ENCODE results near the gene NHSL2. TPM values are rescaled to one million over a fixed set of nuclear protein-coding genes. Genes with fewer than 3 reads are reported as not detected.
"Not testable (repeated sequence)": the region's sequence is repeated elsewhere in the genome, so short reads cannot be mapped to it uniquely, and the experiment has no call there.

NHSL2 gene
- total RNA-seq, 1 donor from 2014 or later: 4.7 TPM

GRCh38 chrX:71964184-71964583 is 53.5 kb downstream of the NHSL2 start:
- not testable (repeated sequence) for H3K36me3 ChIP-seq (ENCODE audit: control insufficient read depth in 3 of 3, insufficient read depth in 3 of 3, low read length in 3 of 3); H3K27ac ChIP-seq (ENCODE audit: low read depth, low read length); H3K27me3 ChIP-seq (ENCODE audit: control insufficient read depth in 3 of 3, insufficient read depth in 3 of 3, low read length in 3 of 3); H3K4me3 ChIP-seq (ENCODE audit: low read length in 3 of 3); H3K9ac ChIP-seq (ENCODE audit: low read depth in 1 of 3, low read length in 3 of 3); H3K9me3 ChIP-seq (ENCODE audit: control insufficient read depth in 3 of 3, low read length in 3 of 3); H3K4me1 ChIP-seq (ENCODE audit: control insufficient read depth in 3 of 3, insufficient read depth in 3 of 3, low read length in 3 of 3)

- peaks cover 2 to 10% (median 9%) of the 10 kb centered on the region in 3 donors for H3K4me1 ChIP-seq (ENCODE audit: control insufficient read depth in 3 of 3, insufficient read depth in 3 of 3, low read length in 3 of 3)
- H3K27me3 ChIP-seq (ENCODE audit: control insufficient read depth in 3 of 3, insufficient read depth in 3 of 3, low read length in 3 of 3): peaks cover 0 to 11% (median 0%) of the 10 kb centered on the region in 3 donors
- H3K4me3 ChIP-seq (ENCODE audit: low read length in 3 of 3): no peak overlapping the region
- H3K9ac ChIP-seq (ENCODE audit: low read depth in 1 of 3, low read length in 3 of 3): no peak overlapping the region
- no peak overlapping the region for H3K27ac ChIP-seq (ENCODE audit: low read depth, low read length)
- no peaks in the 10 kb centered on the region for H3K36me3 ChIP-seq (ENCODE audit: control insufficient read depth in 3 of 3, insufficient read depth in 3 of 3, low read length in 3 of 3)
- no peaks in the 10 kb centered on the region for H3K9me3 ChIP-seq (ENCODE audit: control insufficient read depth in 3 of 3, low read length in 3 of 3)
Measured at GRCh38 chrX:71974916-71975315, 64.3 kb downstream of the NHSL2 start.

- Histone ChIP-seq H3K4me3 (ENCODE audit: low read length in 3 of 3) (no peak overlapping the region), H3K4me1 (ENCODE audit: control insufficient read depth in 3 of 3, insufficient read depth in 3 of 3, low read length in 3 of 3) (peaks cover 2 to 10% (median 9%) of the 10 kb centered on the region in 3 donors), H3K27ac (ENCODE audit: low read depth, low read length) (peak overlapping the region; percentile 54), H3K36me3 (ENCODE audit: control insufficient read depth in 3 of 3, insufficient read depth in 3 of 3, low read length in 3 of 3) (no peaks in the 10 kb centered on the region), H3K9me3 (ENCODE audit: control insufficient read depth in 3 of 3, low read length in 3 of 3) (peaks cover 0 to 3% (median 0%) of the 10 kb centered on the region in 3 donors), H3K27me3 (ENCODE audit: control insufficient read depth in 3 of 3, insufficient read depth in 3 of 3, low read length in 3 of 3) (peaks cover 0 to 12% (median 0%) of the 10 kb centered on the region in 3 donors), H3K9ac (ENCODE audit: low read depth in 1 of 3, low read length in 3 of 3) (no peak overlapping the region)
Measured at GRCh38 chrX:71976753-71977152, 66.1 kb downstream of the NHSL2 start.

DNA sequence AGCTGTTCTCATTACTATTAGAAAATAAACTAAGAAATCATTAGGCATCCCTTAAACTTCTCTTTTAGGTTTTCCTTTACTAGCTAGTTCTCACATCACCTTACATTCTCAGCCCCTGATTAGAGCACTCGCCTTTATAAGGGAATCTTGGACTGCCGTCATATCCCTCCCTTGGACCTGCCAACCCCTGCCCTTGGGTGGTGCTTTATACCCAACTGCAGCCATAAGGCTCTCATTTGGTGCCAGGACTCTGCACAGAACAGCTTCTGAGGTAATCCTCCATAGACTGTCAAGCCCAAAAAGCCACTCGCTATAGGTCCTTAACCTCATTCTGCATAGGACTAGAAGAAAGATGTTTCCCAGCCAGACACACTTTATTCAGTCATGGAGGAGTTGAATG is 67.5 kb downstream of the NHSL2 start:
- Histone ChIP-seq H3K4me3 (ENCODE audit: low read length in 3 of 3) (no peak overlapping the region), H3K27me3 (ENCODE audit: control insufficient read depth in 3 of 3, insufficient read depth in 3 of 3, low read length in 3 of 3) (peaks cover 0 to 13% (median 0%) of the 10 kb centered on the region in 3 donors), H3K9ac (ENCODE audit: low read depth in 1 of 3, low read length in 3 of 3) (no peak overlapping the region), H3K27ac (ENCODE audit: low read depth, low read length) (no peak overlapping the region), H3K9me3 (ENCODE audit: control insufficient read depth in 3 of 3, low read length in 3 of 3) (peaks cover 0 to 3% (median 0%) of the 10 kb centered on the region in 3 donors), H3K36me3 (ENCODE audit: control insufficient read depth in 3 of 3, insufficient read depth in 3 of 3, low read length in 3 of 3) (no peaks in the 10 kb centered on the region), H3K4me1 (ENCODE audit: control insufficient read depth in 3 of 3, insufficient read depth in 3 of 3, low read length in 3 of 3) (peaks cover 2 to 10% (median 9%) of the 10 kb centered on the region in 3 donors)

- no peak overlapping the region for H3K4me3 ChIP-seq (ENCODE audit: low read length in 3 of 3)
- H3K9ac ChIP-seq (ENCODE audit: low read depth in 1 of 3, low read length in 3 of 3): no peak overlapping the region
- no peaks in the 10 kb centered on the region for H3K27me3 ChIP-seq (ENCODE audit: control insufficient read depth in 3 of 3, insufficient read depth in 3 of 3, low read length in 3 of 3)
- no peak overlapping the region for H3K27ac ChIP-seq (ENCODE audit: low read depth, low read length)
- H3K36me3 ChIP-seq (ENCODE audit: control insufficient read depth in 3 of 3, insufficient read depth in 3 of 3, low read length in 3 of 3): no peaks in the 10 kb centered on the region
- H3K4me1 ChIP-seq (ENCODE audit: control insufficient read depth in 3 of 3, insufficient read depth in 3 of 3, low read length in 3 of 3): peaks cover 9 to 22% (median 17%) of the 10 kb centered on the region in 3 donors
- no peaks in the 10 kb centered on the region for H3K9me3 ChIP-seq (ENCODE audit: control insufficient read depth in 3 of 3, low read length in 3 of 3)
Measured at GRCh38 chrX:71989768-71990426, 79.3 kb downstream of the NHSL2 start.

- Histone ChIP-seq H3K9ac (ENCODE audit: low read depth in 1 of 3, low read length in 3 of 3) (no peak overlapping the region), H3K36me3 (ENCODE audit: control insufficient read depth in 3 of 3, insufficient read depth in 3 of 3, low read length in 3 of 3) (no peaks in the 10 kb centered on the region), H3K27me3 (ENCODE audit: control insufficient read depth in 3 of 3, insufficient read depth in 3 of 3, low read length in 3 of 3) (no peaks in the 10 kb centered on the region), H3K27ac (ENCODE audit: low read depth, low read length) (no peak overlapping the region), H3K4me3 (ENCODE audit: low read length in 3 of 3) (no peak overlapping the region), H3K4me1 (ENCODE audit: control insufficient read depth in 3 of 3, insufficient read depth in 3 of 3, low read length in 3 of 3) (peaks cover 9 to 22% (median 17%) of the 10 kb centered on the region in 3 donors), H3K9me3 (ENCODE audit: control insufficient read depth in 3 of 3, low read length in 3 of 3) (no peaks in the 10 kb centered on the region)
Measured at GRCh38 chrX:71990518-71990917, 79.9 kb downstream of the NHSL2 start.

- no peak overlapping the region for H3K27ac ChIP-seq (ENCODE audit: low read depth, low read length)
- H3K4me1 ChIP-seq (ENCODE audit: control insufficient read depth in 3 of 3, insufficient read depth in 3 of 3, low read length in 3 of 3): peaks cover 9 to 22% (median 17%) of the 10 kb centered on the region in 3 donors
- H3K4me3 ChIP-seq (ENCODE audit: low read length in 3 of 3): no peak overlapping the region
- no peak overlapping the region for H3K9ac ChIP-seq (ENCODE audit: low read depth in 1 of 3, low read length in 3 of 3)
- no peaks in the 10 kb centered on the region for H3K9me3 ChIP-seq (ENCODE audit: control insufficient read depth in 3 of 3, low read length in 3 of 3)
- no peaks in the 10 kb centered on the region for H3K36me3 ChIP-seq (ENCODE audit: control insufficient read depth in 3 of 3, insufficient read depth in 3 of 3, low read length in 3 of 3)
- H3K27me3 ChIP-seq (ENCODE audit: control insufficient read depth in 3 of 3, insufficient read depth in 3 of 3, low read length in 3 of 3): no peaks in the 10 kb centered on the region
Measured at GRCh38 chrX:71991164-71991563, 80.5 kb downstream of the NHSL2 start.

DNA sequence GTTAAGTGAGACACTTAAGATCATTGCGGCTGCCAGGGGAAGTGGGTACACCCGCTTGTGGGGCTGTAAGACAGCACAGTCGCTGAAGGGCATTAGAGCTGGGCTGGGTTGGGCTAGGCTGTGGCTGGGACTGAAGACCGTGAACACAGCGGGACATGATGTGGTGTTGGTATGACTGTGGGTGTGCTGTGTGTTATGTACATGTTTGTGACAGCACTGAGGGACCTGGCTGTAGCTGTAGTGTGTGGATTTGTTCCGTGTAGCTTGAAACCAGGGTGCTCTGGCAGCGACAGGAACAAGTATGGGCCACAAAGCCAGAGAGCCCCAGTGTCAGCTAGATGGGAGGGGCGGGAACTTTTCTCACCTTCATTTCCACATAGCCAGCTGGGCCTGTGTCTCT is 82.1 kb downstream of the NHSL2 start:
- Histone ChIP-seq H3K4me3 (ENCODE audit: low read length in 3 of 3) (no peak overlapping the region), H3K36me3 (ENCODE audit: control insufficient read depth in 3 of 3, insufficient read depth in 3 of 3, low read length in 3 of 3) (no peaks in the 10 kb centered on the region), H3K27ac (ENCODE audit: low read depth, low read length) (no peak overlapping the region), H3K9me3 (ENCODE audit: control insufficient read depth in 3 of 3, low read length in 3 of 3) (no peaks in the 10 kb centered on the region), H3K4me1 (ENCODE audit: control insufficient read depth in 3 of 3, insufficient read depth in 3 of 3, low read length in 3 of 3) (peaks cover 9 to 22% (median 19%) of the 10 kb centered on the region in 3 donors), H3K9ac (ENCODE audit: low read depth in 1 of 3, low read length in 3 of 3) (no peak overlapping the region), H3K27me3 (ENCODE audit: control insufficient read depth in 3 of 3, insufficient read depth in 3 of 3, low read length in 3 of 3) (no peaks in the 10 kb centered on the region)

- Histone ChIP-seq H3K4me3 (ENCODE audit: low read length in 3 of 3) (no peak overlapping the region), H3K9ac (ENCODE audit: low read depth in 1 of 3, low read length in 3 of 3) (no peak overlapping the region), H3K9me3 (ENCODE audit: control insufficient read depth in 3 of 3, low read length in 3 of 3) (no peaks in the 10 kb centered on the region), H3K4me1 (ENCODE audit: control insufficient read depth in 3 of 3, insufficient read depth in 3 of 3, low read length in 3 of 3) (peaks cover 9 to 22% (median 19%) of the 10 kb centered on the region in 3 donors), H3K27ac (ENCODE audit: low read depth, low read length) (no peak overlapping the region), H3K36me3 (ENCODE audit: control insufficient read depth in 3 of 3, insufficient read depth in 3 of 3, low read length in 3 of 3) (no peaks in the 10 kb centered on the region), H3K27me3 (ENCODE audit: control insufficient read depth in 3 of 3, insufficient read depth in 3 of 3, low read length in 3 of 3) (no peaks in the 10 kb centered on the region)
Measured at GRCh38 chrX:71993371-71993770, 82.7 kb downstream of the NHSL2 start.

DNA sequence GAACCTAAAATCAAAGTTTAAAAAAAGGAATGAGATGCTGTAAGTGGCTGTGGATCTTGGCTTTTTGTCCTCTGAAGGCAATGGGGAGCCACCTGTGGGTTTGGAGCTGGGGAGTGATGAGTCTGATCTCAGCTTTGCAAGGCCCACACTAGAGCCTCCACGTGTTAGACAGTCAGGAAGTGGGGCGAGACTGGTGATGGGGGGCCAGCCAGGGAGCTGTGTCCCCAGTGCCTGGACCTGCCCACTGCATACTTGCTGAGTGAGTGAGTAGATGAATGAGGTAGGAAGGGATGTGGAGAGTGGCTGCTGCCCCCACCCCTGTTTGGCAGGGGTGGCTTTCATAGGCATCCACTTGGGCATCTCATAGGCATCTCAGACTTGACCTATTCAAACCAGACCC is 84.0 kb downstream of the NHSL2 start:
- no peak overlapping the region for H3K4me3 ChIP-seq (ENCODE audit: low read length in 3 of 3)
- no peak overlapping the region for H3K27ac ChIP-seq (ENCODE audit: low read depth, low read length)
- no peaks in the 10 kb centered on the region for H3K9me3 ChIP-seq (ENCODE audit: control insufficient read depth in 3 of 3, low read length in 3 of 3)
- peaks cover 9 to 21% (median 19%) of the 10 kb centered on the region in 3 donors for H3K4me1 ChIP-seq (ENCODE audit: control insufficient read depth in 3 of 3, insufficient read depth in 3 of 3, low read length in 3 of 3)
- no peaks in the 10 kb centered on the region for H3K27me3 ChIP-seq (ENCODE audit: control insufficient read depth in 3 of 3, insufficient read depth in 3 of 3, low read length in 3 of 3)
- no peak overlapping the region for H3K9ac ChIP-seq (ENCODE audit: low read depth in 1 of 3, low read length in 3 of 3)
- H3K36me3 ChIP-seq (ENCODE audit: control insufficient read depth in 3 of 3, insufficient read depth in 3 of 3, low read length in 3 of 3): no peaks in the 10 kb centered on the region
